ENCODE data around the gene NUDT17.

NUDT17 gene

GRCh38 chr1:145891143-145891542, 45.7 kb downstream of the NUDT17 start:
- no peak for DNase-seq (ENCODE audit: low read depth, low spot score)

DNA sequence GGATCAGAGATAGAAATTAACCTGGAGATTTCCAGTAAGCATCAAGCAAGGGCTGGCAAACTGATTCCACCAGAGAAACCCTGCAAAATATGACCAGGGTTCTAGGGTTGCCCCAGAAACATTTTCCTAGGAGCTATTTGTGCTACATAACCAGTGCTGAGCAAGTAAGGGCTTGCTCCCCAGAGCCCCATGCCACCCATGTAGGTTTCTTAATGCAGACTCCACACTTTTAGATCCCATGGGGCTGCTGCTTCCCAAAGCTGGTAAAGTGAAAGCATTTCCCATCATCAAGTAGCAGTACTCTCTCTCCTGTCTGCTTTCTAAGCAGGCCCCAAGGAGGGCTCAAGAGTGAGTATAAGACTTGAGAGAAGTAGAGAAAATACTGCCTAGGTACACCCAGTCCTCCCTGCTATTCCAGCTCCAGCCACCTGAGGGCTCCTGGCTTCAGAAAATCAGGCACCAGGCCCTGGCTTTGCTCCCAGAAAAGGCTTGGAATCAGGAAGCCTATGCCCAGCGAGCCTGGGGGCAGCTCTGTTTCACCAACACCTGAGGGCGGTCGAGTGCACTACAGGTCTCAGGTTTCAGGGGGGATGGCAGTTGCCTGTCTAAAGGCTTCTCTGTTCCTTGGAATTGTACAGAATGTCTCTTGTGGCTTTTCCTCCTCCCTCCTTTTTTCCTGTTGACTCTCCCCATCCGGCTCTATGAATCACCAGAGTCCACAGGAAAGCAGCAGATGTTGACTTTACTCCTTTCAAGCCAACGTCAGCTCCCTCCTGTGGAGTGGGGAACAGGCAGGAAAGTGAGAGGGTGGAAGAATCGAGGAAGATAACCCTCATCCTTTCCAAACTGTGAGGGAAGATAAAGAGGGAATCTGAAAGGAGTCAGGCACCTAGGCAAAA, 46.4 kb downstream of the NUDT17 start:
- DNase-seq (ENCODE audit: low read depth, low spot score) = peak; percentile 12

DNA sequence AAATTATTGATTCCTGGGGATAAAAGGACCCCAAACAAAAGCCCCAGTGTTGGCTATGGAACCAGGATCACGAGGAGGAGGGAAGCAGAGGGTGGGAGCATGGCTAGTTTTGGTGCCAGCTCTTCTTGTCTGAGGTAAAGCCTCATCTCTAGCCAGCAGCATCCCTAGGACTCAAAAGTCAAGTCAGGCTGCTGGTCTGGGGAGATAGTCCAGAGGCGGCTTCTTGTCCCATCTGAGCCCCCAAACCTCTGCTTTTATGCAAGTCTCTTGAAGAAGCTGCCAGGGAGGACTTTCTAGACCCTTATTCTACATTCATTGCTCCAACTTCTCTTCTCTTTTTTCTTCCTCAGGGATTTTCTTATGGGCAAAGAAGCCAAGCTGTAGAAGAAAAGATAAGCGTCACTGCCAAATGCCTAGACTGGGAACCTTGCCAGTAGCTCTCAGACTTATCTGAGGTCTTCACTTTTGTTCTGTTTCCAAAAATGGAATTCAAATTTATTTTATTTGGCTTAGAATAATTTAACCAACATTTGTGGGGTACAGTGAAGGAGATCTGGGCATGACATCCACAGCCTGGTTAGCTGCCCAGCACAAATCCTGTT, 47.2 kb downstream of the NUDT17 start:
- no peak for DNase-seq (ENCODE audit: low read depth, low spot score)

GRCh38 chr1:145893306-145894055, 48.1 kb downstream of the NUDT17 start:
- no peak for DNase-seq (ENCODE audit: low read depth, low spot score)

GRCh38 chr1:145895471-145895870, 50.0 kb downstream of the NUDT17 start:
- DNase-seq (ENCODE audit: low read depth, low spot score) = no peak

DNA sequence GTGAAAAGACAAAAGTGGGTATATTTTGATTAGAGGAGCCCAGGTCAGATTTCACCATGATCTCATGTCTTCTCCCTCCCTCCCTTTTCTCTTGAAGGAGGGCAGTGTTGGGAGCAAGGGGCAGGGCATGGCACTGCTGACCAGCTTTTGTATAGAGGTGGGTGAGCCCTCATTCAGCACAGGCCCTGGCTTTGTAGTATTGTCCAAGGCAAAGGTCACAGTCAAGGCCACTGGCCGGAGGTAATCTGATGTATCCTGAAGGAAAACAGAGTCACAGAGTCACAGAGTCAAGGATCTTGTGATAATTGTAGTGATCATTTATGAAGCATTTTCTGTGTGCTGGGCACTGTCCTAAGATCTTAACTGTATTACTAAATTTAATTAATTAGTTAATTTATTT, 52.5 kb downstream of the NUDT17 start:
- DNase-seq (ENCODE audit: low read depth, low spot score) = no peak
